K562 (cell line): ENCODE results near the gene THAP12. TPM values are rescaled to one million over a fixed set of nuclear protein-coding genes. Genes with fewer than 3 reads are reported as not detected.

ENCODE experiments used
- BMI1 ChIP-seq: fragments of 150-350 bp; IDR thresholded peaks from 2 replicates; pipeline ENCODE4 v1.6.1; 2014; ENCODE audit warnings: low read length
- ESRRB ChIP-seq: fragments of 250-450 bp; sonication (Bioruptor Pico); IDR thresholded peaks from 2 replicates; pipeline ENCODE4 v1.5.0; 2020; ENCODE audit warnings: mild to moderate bottlenecking, moderate library complexity, borderline replicate concordance
- HMG20A ChIP-seq: fragments of 450-650 bp; formaldehyde crosslinking; conservative IDR thresholded peaks from 2 replicates; pipeline ENCODE4 v1.4.0; 2020; ENCODE audit warnings: mild to moderate bottlenecking, mixed read lengths
- HMG20B ChIP-seq: fragments of 250-450 bp; sonication (Bioruptor Pico); IDR thresholded peaks from 2 replicates; pipeline ENCODE4 v1.5.0; 2021; ENCODE audit warnings: mild to moderate bottlenecking
- HNRNPH1 ChIP-seq: fragments of 200-400 bp; formaldehyde crosslinking; optimal IDR thresholded peaks from 2 replicates; pipeline ENCODE3; 2017; ENCODE audit warnings: low read depth, mild to moderate bottlenecking, low read length, moderate library complexity
- IFI16 ChIP-seq: fragments of 250-450 bp; sonication (Bioruptor Pico); IDR thresholded peaks from 2 replicates; pipeline ENCODE4 v2.1.2; 2022; ENCODE audit warnings: mild to moderate bottlenecking, inconsistent platforms
- KDM1A ChIP-seq, 2 experiments: fragments of 450-650 bp; IDR thresholded peaks; 2 replicates each; pipeline ENCODE4 v1.6.1; 2016; ENCODE audit warnings: mild to moderate bottlenecking in 2 of 2
- MTA1 ChIP-seq: fragments of 450-650 bp; IDR thresholded peaks from 2 replicates; pipeline ENCODE4 v1.6.1; 2017; ENCODE audit warnings: borderline replicate concordance
- NFIX ChIP-seq: fragments of 250-450 bp; sonication (Bioruptor Pico); IDR thresholded peaks from 2 replicates; pipeline ENCODE4 v1.4.0; 2020; ENCODE audit warnings: low read depth, mild to moderate bottlenecking, moderate library complexity
- RBM39 ChIP-seq: fragments of 200-400 bp; formaldehyde crosslinking; optimal IDR thresholded peaks from 2 replicates; pipeline ENCODE3; 2018; ENCODE audit warnings: low read depth, low read length
- SMARCE1 ChIP-seq: fragments of 450-650 bp; IDR thresholded peaks from 2 replicates; pipeline ENCODE4 v1.7.1; 2016; ENCODE audit warnings: mild to moderate bottlenecking
- TEAD1 ChIP-seq, 2 experiments: fragments of 450-650 bp in 1 of 2; sonication (generic) in 1 of 2; formaldehyde crosslinking; IDR thresholded peaks; 2 replicates each; pipeline versions ENCODE4 v1.4.0 to v1.8.0; 2020 to 2022; ENCODE audit warnings: mild to moderate bottlenecking in 2 of 2, missing genetic modification reagents in 1 of 2
- USF1 ChIP-seq: sonication (generic); formaldehyde crosslinking; IDR thresholded peaks from 2 replicates; pipeline ENCODE4 v1.9.0; 2022; ENCODE audit warnings: mild to moderate bottlenecking, missing genetic modification reagents
- XRCC5 ChIP-seq: fragments of 200-400 bp; formaldehyde crosslinking; IDR thresholded peaks from 2 replicates; pipeline ENCODE4 v1.6.1; 2017; ENCODE audit warnings: low read depth, mild to moderate bottlenecking, low read length
- ZBTB43 ChIP-seq: sonication (generic); formaldehyde crosslinking; IDR thresholded peaks from 2 replicates; pipeline ENCODE4 v1.8.0; 2023; ENCODE audit warnings: mild to moderate bottlenecking, missing genetic modification reagents
- ZBTB7A ChIP-seq: IDR thresholded peaks from 2 replicates; pipeline ENCODE4 v1.6.1; 2011; ENCODE audit warnings: low read depth, mild to moderate bottlenecking, low read length, moderate library complexity, borderline replicate concordance; ENCODE audit not compliant: control insufficient read depth
- ZC3H4 ChIP-seq: sonication (generic); formaldehyde crosslinking; IDR thresholded peaks from 2 replicates; pipeline ENCODE4 v1.9.0; 2021; ENCODE audit warnings: missing genetic modification reagents, borderline replicate concordance
- ZNF592 ChIP-seq: fragments of 450-650 bp; IDR thresholded peaks from 2 replicates; pipeline ENCODE4 v1.6.1; 2017; ENCODE audit warnings: antibody characterized with exemption, mild to moderate bottlenecking
- polyA plus RNA-seq, 8 experiments: library from polyadenylated mRNA; depleted of rRNA in 4 of 8; stranded (reverse) in 5 of 8; unstranded in 3 of 8; fragments of >200 nt; fragmentation: Nextera tagmentation in 2 of 8; fragmentation: Illumina TruSeq in 1 of 8; extraction: Ambion mirVana in 2 of 8; extraction: Trizol in 1 of 8; gene quantifications; 2 replicates each; pipeline versions ENCODE4 v1.2.1 to v1.2.3, GENCODE V29; 2011 to 2014; ENCODE audit warnings: inconsistent platforms in 1 of 8, missing spikeins in 1 of 8
- total RNA-seq, 7 experiments: library from RNA; depleted of rRNA in 6 of 7; stranded (reverse); fragments of >200 nt in 6 of 7; fragmentation: Illumina TruSeq in 2 of 7; extraction: Trizol in 2 of 7; gene quantifications; 2 replicates each; pipeline versions ENCODE4 v1.2.1 to v1.2.3, GENCODE V29; 2011 to 2021; ENCODE audit warnings: low replicate concordance in 1 of 7
- TF ChIP-seq, protein P1 (sequence below): sonication (generic); formaldehyde crosslinking; IDR thresholded peaks from 2 replicates; pipeline ENCODE4 v1.8.1; 2022; ENCODE audit warnings: missing genetic modification reagents
- TF ChIP-seq, protein P2 (sequence below): sonication (generic); formaldehyde crosslinking; IDR thresholded peaks from 2 replicates; pipeline ENCODE4 v1.8.0; 2022; ENCODE audit warnings: missing genetic modification reagents, mild to moderate bottlenecking, moderate library complexity, borderline replicate concordance

THAP12 gene
- total and polyA plus RNA-seq, 9 of the 15 experiments (the other 6 are each of a cell fraction or from before 2014, with no cell fraction given): 28.1 to 103 (median 57.8) TPM

GRCh38 chr11:76380977-76381719 lies at the start of gene THAP12, which contains the start of gene GVQW3 (continued):
- TF ChIP-seq USF1 (no peak), ZBTB43 (CRISPR knock-in tag) (no peak), XRCC5 (no peak), HMG20A (no peak), HNRNPH1 (no peak), MTA1 (no peak), ZNF592 (no peak), KDM1A (IDR thresholded peaks at IDR 0.05) (no peak), BMI1 (no peak), TEAD1 (CRISPR knock-in tag; IDR thresholded peaks at IDR 0.05) (peak in 1 of 2 experiments; percentile 25; a peak in 1 of 4 replicates), ESRRB (CRISPR knock-in tag) (no peak), NFIX (CRISPR knock-in tag) (no peak), HMG20B (CRISPR knock-in tag) (no peak), RBM39 (no peak), ZBTB7A (peak; percentile 60; the same call in 1 of the 2 replicates), SMARCE1 (no peak), IFI16 (CRISPR knock-in tag) (no peak), ZC3H4 (no peak)
- TF ChIP-seq, protein P1, sequence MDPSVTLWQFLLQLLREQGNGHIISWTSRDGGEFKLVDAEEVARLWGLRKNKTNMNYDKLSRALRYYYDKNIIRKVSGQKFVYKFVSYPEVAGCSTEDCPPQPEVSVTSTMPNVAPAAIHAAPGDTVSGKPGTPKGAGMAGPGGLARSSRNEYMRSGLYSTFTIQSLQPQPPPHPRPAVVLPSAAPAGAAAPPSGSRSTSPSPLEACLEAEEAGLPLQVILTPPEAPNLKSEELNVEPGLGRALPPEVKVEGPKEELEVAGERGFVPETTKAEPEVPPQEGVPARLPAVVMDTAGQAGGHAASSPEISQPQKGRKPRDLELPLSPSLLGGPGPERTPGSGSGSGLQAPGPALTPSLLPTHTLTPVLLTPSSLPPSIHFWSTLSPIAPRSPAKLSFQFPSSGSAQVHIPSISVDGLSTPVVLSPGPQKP: no peak
- TF ChIP-seq, protein P2, sequence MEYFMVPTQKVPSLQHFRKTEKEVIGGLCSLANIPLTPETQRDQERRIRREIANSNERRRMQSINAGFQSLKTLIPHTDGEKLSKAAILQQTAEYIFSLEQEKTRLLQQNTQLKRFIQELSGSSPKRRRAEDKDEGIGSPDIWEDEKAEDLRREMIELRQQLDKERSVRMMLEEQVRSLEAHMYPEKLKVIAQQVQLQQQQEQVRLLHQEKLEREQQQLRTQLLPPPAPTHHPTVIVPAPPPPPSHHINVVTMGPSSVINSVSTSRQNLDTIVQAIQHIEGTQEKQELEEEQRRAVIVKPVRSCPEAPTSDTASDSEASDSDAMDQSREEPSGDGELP (CRISPR knock-in tag): peak; percentile 91
